ENCODE data around the gene TENM4. TPM values are rescaled to one million over a fixed set of nuclear protein-coding genes. Genes with fewer than 3 reads are reported as not detected.

Gene TENM4
- total RNA-seq, 2 donors from 2014 or later: 2.6 to 6.8 TPM

DNA sequence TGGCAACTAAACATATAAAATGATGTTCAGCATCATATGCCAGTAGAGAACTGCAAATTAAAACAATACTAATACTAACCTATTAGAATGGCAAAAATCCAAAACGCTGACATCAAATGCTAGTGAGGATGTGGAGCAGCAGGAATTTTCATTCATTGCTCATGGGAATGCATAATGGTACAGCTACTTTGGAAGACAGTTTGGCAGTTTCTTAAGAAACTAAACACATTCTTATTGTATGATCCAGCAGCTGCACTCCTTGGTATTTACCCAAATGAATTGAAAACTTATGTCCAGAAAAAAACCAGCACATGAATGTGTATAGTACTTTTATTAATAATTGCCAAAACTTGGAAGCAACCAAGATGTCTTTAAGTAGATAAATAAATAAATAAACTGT lies 258.0 kb downstream of the TENM4 start:
- intact Hi-C loops (cut with DNase I): no loop called here
- Histone ChIP-seq H3K9me3 (no peaks in the 10 kb centered on the region), H3K4me1 (replicated peaks) (no peaks in the 10 kb centered on the region), H3K27ac (no peak overlapping the region), H3K4me3 (no peak overlapping the region), H3K27me3 (replicated peaks; ENCODE audit: insufficient read depth) (no peaks in the 10 kb centered on the region), H3K36me3 (no peaks in the 10 kb centered on the region)
- TF ChIP-seq, protein P1, sequence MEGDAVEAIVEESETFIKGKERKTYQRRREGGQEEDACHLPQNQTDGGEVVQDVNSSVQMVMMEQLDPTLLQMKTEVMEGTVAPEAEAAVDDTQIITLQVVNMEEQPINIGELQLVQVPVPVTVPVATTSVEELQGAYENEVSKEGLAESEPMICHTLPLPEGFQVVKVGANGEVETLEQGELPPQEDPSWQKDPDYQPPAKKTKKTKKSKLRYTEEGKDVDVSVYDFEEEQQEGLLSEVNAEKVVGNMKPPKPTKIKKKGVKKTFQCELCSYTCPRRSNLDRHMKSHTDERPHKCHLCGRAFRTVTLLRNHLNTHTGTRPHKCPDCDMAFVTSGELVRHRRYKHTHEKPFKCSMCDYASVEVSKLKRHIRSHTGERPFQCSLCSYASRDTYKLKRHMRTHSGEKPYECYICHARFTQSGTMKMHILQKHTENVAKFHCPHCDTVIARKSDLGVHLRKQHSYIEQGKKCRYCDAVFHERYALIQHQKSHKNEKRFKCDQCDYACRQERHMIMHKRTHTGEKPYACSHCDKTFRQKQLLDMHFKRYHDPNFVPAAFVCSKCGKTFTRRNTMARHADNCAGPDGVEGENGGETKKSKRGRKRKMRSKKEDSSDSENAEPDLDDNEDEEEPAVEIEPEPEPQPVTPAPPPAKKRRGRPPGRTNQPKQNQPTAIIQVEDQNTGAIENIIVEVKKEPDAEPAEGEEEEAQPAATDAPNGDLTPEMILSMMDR (IDR thresholded peaks at IDR 0.05): no peak
- TF ChIP-seq POLR2AphosphoS5 (IDR thresholded peaks at IDR 0.05) (no peak), POLR2A (IDR thresholded peaks at IDR 0.05) (no peak)
- no peak for DNase-seq (ENCODE audit: low spot score)
- 70% methylated on average over 1 of the region's 1 CpG for WGBS

DNA sequence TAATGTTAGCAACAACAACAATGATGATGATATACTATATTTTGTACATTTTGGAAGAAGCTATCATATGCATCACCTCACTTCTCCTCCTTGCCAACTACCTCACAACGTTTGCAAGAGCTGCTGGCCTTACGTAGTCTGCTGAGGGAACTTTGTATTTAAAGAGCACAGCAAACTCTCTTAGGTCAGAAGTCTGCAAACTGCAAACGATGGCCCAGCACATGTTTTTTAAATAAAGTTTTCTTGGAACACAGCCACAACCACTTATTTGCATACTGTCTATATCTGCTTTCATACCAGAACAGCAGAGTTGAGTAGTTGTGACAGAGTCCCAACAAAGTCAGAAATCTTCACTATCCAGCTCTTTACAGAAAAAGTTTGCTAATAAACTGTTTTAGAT lies 261.7 kb downstream of the TENM4 start:
- Histone ChIP-seq H3K36me3 (no peaks in the 10 kb centered on the region), H3K9me3 (no peaks in the 10 kb centered on the region), H3K27me3 (replicated peaks; ENCODE audit: insufficient read depth) (no peaks in the 10 kb centered on the region), H3K4me1 (replicated peaks) (no peaks in the 10 kb centered on the region), H3K27ac (no peak overlapping the region), H3K4me3 (no peak overlapping the region)
- TF ChIP-seq, protein P1 (IDR thresholded peaks at IDR 0.05): no peak
- TF ChIP-seq POLR2AphosphoS5 (IDR thresholded peaks at IDR 0.05): no peak
- TF ChIP-seq POLR2A (IDR thresholded peaks at IDR 0.05): no peak
- DNase-seq (ENCODE audit: low spot score): no peak
- intact Hi-C loops (cut with DNase I): no loop called here
- 55% methylated on average over 3 of the region's 3 CpGs for WGBS

DNA sequence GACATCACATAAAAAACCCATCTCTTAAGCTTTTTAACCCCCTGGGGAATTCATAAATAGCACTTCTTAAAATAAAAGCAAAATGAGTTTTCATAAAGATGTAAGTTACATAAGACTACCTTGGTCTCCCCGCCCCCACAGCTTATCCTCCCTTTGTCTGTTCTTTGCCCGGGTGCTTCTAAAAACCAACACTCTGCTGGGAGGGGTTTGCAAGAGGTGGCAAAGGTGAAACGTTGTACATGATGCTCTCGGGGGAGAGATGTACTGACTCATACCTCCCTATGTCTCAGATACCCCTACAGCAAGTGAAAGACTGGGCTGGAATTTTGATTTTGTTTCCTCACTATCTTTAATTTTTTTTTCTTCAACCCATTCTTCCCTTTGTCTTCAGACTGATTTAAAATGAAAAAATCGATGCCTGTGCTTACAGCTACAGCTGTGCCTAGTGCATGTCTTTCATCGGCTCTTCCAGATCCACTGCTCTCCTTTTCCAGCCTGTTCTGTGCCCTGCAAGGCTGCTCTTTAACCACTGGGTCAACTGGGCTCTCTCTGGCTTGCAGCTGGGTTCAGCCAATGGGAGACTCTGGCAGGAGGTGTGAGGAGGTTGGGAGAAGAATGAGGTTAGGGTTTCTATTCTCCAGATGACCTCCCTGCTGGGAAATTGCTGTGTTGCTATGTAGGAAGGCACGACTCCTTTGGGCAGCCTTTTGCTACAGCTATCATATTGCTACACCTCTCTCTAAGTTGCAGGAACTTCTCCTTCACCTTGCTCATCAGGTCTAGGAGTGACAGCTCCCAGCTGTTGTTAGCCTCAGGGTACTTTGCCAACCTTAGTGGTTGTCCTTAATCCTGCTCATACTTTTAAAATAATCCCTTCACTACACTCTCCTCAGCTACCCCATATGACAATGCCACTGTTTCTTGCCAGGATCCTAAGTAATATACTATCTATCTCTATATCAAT lies 266.5 kb downstream of the TENM4 start:
- no peak for TF ChIP-seq POLR2A (IDR thresholded peaks at IDR 0.05)
- TF ChIP-seq, protein P1 (IDR thresholded peaks at IDR 0.05): no peak
- no peak for TF ChIP-seq POLR2AphosphoS5 (IDR thresholded peaks at IDR 0.05)
- H3K27me3 ChIP-seq (replicated peaks; ENCODE audit: insufficient read depth): no peaks in the 10 kb centered on the region
- intact Hi-C loops (cut with DNase I): no loop called here
- no peak for DNase-seq (ENCODE audit: low spot score)
- H3K4me3 ChIP-seq: no peak overlapping the region
- H3K27ac ChIP-seq: no peak overlapping the region
- no peaks in the 10 kb centered on the region for H3K4me1 ChIP-seq (replicated peaks)
- H3K36me3 ChIP-seq: no peaks in the 10 kb centered on the region
- 41% methylated on average over 6 of the region's 7 CpGs for WGBS
- H3K9me3 ChIP-seq: no peaks in the 10 kb centered on the region

DNA sequence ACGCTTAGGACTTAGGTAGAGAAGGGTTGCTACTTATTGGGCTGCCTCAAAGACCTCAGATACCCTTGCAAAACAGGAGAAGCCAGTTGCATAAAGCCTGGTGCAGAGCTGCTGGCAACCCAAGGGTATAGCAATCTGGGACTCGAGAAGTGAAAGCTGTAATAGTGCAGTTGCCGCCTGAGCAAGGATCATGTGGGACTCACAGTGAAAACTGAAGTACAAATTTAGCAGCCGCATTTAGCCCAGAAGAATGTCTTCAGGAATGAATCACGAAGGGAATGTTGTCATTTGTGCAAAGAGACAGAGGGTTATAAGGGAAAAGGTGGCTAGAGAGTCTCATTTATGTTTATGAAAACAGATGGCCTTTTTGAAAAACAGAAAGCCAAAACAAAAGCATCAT lies 267.2 kb downstream of the TENM4 start:
- WGBS: 49% methylated on average over 5 of the region's 5 CpGs
- no peak overlapping the region for H3K4me3 ChIP-seq
- intact Hi-C loops (cut with DNase I): no loop called here
- TF ChIP-seq POLR2AphosphoS5 (IDR thresholded peaks at IDR 0.05) (no peak), POLR2A (IDR thresholded peaks at IDR 0.05) (no peak)
- TF ChIP-seq, protein P1 (IDR thresholded peaks at IDR 0.05): no peak
- H3K27me3 ChIP-seq (replicated peaks; ENCODE audit: insufficient read depth): no peaks in the 10 kb centered on the region
- H3K27ac ChIP-seq: no peak overlapping the region
- no peaks in the 10 kb centered on the region for H3K4me1 ChIP-seq (replicated peaks)
- no peaks in the 10 kb centered on the region for H3K9me3 ChIP-seq
- DNase-seq (ENCODE audit: low spot score): no peak
- H3K36me3 ChIP-seq: no peaks in the 10 kb centered on the region

DNA sequence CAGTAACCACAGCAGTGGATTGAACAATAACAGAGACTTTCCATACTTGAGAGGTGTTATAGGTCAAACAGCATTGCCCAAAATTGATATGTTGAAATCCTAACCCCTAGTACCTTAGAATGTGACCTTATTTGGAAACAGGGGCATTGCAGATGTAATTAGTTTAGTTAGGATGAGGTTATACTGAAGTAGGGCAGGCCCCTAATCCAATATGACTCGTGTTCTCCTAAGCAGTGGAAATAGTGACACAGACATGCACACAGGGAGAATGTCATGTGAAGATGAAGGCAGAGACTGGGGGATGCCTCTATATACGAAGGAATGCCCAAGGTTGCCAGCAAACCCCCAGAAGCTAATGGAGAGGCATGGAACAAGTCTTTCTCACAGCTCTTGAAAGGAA lies 270.5 kb downstream of the TENM4 start:
- no peaks in the 10 kb centered on the region for H3K27me3 ChIP-seq (replicated peaks; ENCODE audit: insufficient read depth)
- H3K36me3 ChIP-seq: no peaks in the 10 kb centered on the region
- H3K4me1 ChIP-seq (replicated peaks): no peaks in the 10 kb centered on the region
- no peak for DNase-seq (ENCODE audit: low spot score)
- H3K4me3 ChIP-seq: no peak overlapping the region
- no peak for TF ChIP-seq POLR2AphosphoS5 (IDR thresholded peaks at IDR 0.05)
- no peak for TF ChIP-seq POLR2A (IDR thresholded peaks at IDR 0.05)
- TF ChIP-seq, protein P1 (IDR thresholded peaks at IDR 0.05): no peak
- H3K27ac ChIP-seq: no peak overlapping the region
- 88% methylated on average over 2 of the region's 2 CpGs for whole genome bisulfite sequencing
- intact Hi-C loops (cut with DNase I): no loop called here
- H3K9me3 ChIP-seq: no peaks in the 10 kb centered on the region
